HepG2 (cell line): Measurements from ENCODE around the gene UBE2C. TPM values are rescaled to one million over a fixed set of nuclear protein-coding genes. Genes with fewer than 3 reads are reported as not detected.
A peak's percentile ranks its signal among the peaks of the same experiment; 100 is the strongest.

ENCODE experiments used
- ATF4 ChIP-seq, 2 experiments: fragments of 450-650 bp in 1 of 2; sonication (generic) in 1 of 2; formaldehyde crosslinking; IDR thresholded peaks; 2 replicates each; pipeline versions ENCODE4 v1.5.0 to v1.8.0; 2020 to 2022; ENCODE audit warnings: mild to moderate bottlenecking in 1 of 2, missing genetic modification reagents in 1 of 2
- CENPT ChIP-seq: sonication (generic); formaldehyde crosslinking; IDR thresholded peaks from 2 replicates; pipeline ENCODE4 v1.8.0; 2022; ENCODE audit warnings: low read depth, mild to moderate bottlenecking, moderate library complexity, missing genetic modification reagents
- IRF9 ChIP-seq: sonication (generic); formaldehyde crosslinking; IDR thresholded peaks from 2 replicates; pipeline ENCODE4 v1.8.0; 2022; ENCODE audit warnings: missing genetic modification reagents, mild to moderate bottlenecking, borderline replicate concordance
- MAFG ChIP-seq: sonication (generic); formaldehyde crosslinking; IDR thresholded peaks from 2 replicates; pipeline ENCODE4 v1.5.1; 2020; ENCODE audit warnings: mild to moderate bottlenecking, missing genetic modification reagents
- MLXIP ChIP-seq: sonication (generic); formaldehyde crosslinking; IDR thresholded peaks from 2 replicates; pipeline ENCODE4 v1.9.0; 2021; ENCODE audit warnings: missing genetic modification reagents, borderline replicate concordance
- MTERF4 ChIP-seq: sonication (generic); formaldehyde crosslinking; IDR thresholded peaks from 2 replicates; pipeline ENCODE4 v1.8.0; 2023; ENCODE audit warnings: mild to moderate bottlenecking, missing genetic modification reagents
- MXD1 ChIP-seq: sonication (generic); formaldehyde crosslinking; IDR thresholded peaks from 2 replicates; pipeline ENCODE4 v1.4.0; 2020; ENCODE audit warnings: mild to moderate bottlenecking, missing genetic modification reagents
- RFX5 ChIP-seq: IDR thresholded peaks from 2 replicates; pipeline ENCODE4 v1.6.1; 2011; ENCODE audit warnings: low read depth, low read length, improper control_type of control experiment
- SNAPC4 ChIP-seq: sonication (generic); formaldehyde crosslinking; IDR thresholded peaks from 2 replicates; pipeline ENCODE4 v1.4.0; 2020; ENCODE audit warnings: mild to moderate bottlenecking, missing genetic modification reagents
- ZMAT5 ChIP-seq: sonication (generic); formaldehyde crosslinking; IDR thresholded peaks from 2 replicates; pipeline ENCODE4 v1.5.0; 2020; ENCODE audit warnings: mild to moderate bottlenecking, low read depth, missing genetic modification reagents, borderline replicate concordance
- ZNF205 ChIP-seq: IDR thresholded peaks from 2 replicates; pipeline ENCODE4 v1.6.1; 2018; ENCODE audit warnings: missing biosample characterization, missing genetic modification reagents
- ZNF30 ChIP-seq: sonication (generic); formaldehyde crosslinking; IDR thresholded peaks from 2 replicates; pipeline ENCODE4 v1.5.0; 2020; ENCODE audit warnings: mild to moderate bottlenecking, missing genetic modification reagents
- ZNF781 ChIP-seq: sonication (generic); formaldehyde crosslinking; IDR thresholded peaks from 2 replicates; pipeline ENCODE4 v1.5.1; 2020; ENCODE audit warnings: borderline replicate concordance, mild to moderate bottlenecking, missing genetic modification reagents; ENCODE audit errors: not compliant biosample characterization
- ZNF850 ChIP-seq: sonication (generic); formaldehyde crosslinking; conservative IDR thresholded peaks from 2 replicates; pipeline ENCODE4 v1.9.0; 2021; ENCODE audit warnings: mild to moderate bottlenecking, missing genetic modification reagents
- ZZZ3 ChIP-seq: sonication (generic); formaldehyde crosslinking; IDR thresholded peaks from 2 replicates; pipeline ENCODE4 v1.4.0; 2020; ENCODE audit warnings: missing genetic modification reagents, mild to moderate bottlenecking, borderline replicate concordance
- polyA plus RNA-seq, 8 experiments: library from polyadenylated mRNA; depleted of rRNA in 3 of 8; stranded (reverse) in 7 of 8; unstranded in 1 of 8; fragments of >200 nt; fragmentation: Illumina TruSeq in 4 of 8; extraction: Trizol in 4 of 8; gene quantifications; 2 replicates each; pipeline versions ENCODE4 v1.2.1 to v1.2.3, GENCODE V29; 2011 to 2016; ENCODE audit warnings: low read depth in 4 of 8, missing spikeins in 1 of 8, mixed read lengths in 1 of 8; ENCODE audit not compliant: insufficient read depth in 1 of 8
- total RNA-seq, 5 experiments: library from RNA; depleted of rRNA; stranded (reverse); fragments of >200 nt; fragmentation: Illumina TruSeq; extraction: Trizol; gene quantifications; 2 replicates each; pipeline ENCODE4 v1.2.3, GENCODE V29; 2016; ENCODE audit warnings: low read depth in 1 of 5

UBE2C gene
- total and polyA plus RNA-seq, 2 of the 13 experiments (the other 11 are each of a cell fraction or from before 2014, with no cell fraction given): 100 to 123 TPM

- TF ChIP-seq ATF4 (CRISPR knock-in tag; IDR thresholded peaks at IDR 0.05) (peak in 1 of 2 experiments; percentile 73; a peak in 2 of 4 replicates), IRF9 (CRISPR knock-in tag) (peak; percentile 89; the same call in 1 of the 2 replicates), MXD1 (CRISPR knock-in tag) (peak; percentile 72; the same call in 1 of the 2 replicates), ZNF781 (no peak), MTERF4 (CRISPR knock-in tag) (no peak; the same call in 1 of the 2 replicates), MAFG (CRISPR knock-in tag) (no peak), CENPT (CRISPR knock-in tag) (0 out of 2 replicates have a peak, but pooled peaks have one; percentile 47), ZMAT5 (no peak), ZNF850 (CRISPR knock-in tag) (no peak), ZNF205 (CRISPR knock-in tag) (no peak), MLXIP (CRISPR knock-in tag) (no peak), ZNF30 (CRISPR knock-in tag) (no peak), RFX5 (no peak), SNAPC4 (peak; percentile 47; the same call in 1 of the 2 replicates), ZZZ3 (CRISPR knock-in tag) (no peak)
Measured at GRCh38 chr20:45812157-45813005, at the start of gene UBE2C (continued).
